ENCODE measurements around the gene SNED1.

Gene SNED1

DNA sequence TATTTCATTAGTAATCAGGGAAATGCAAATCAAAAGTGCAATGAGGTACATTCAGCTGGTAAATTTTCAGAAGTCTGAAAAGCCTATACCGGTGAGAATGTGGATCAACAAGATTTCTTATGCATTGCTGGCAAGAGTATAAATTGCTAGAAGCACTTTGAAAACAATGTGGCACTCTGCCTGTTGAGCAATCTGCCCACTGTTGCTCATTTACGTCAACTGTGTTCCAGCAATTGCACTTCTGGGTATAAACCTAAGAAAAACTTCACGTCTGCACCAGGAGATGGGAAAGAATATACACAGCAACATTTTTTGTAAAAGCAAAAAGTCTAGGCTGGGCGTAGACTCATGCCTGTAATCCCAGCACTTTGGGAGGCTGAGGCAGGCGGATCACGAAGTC is 62.9 kb downstream of the SNED1 start:
- Histone ChIP-seq H3K9me2 (replicated peaks; ENCODE audit: control insufficient read depth, low read length) (no peaks in the 10 kb centered on the region), H3K27me3 (ENCODE audit: control insufficient read depth, low read length) (peaks cover 9% of the 10 kb centered on the region; the same call in 1 of the 2 replicates), H3K9me3 (ENCODE audit: control insufficient read depth, insufficient read depth, low read length) (no peaks in the 10 kb centered on the region), H4K20me1 (ENCODE audit: control insufficient read depth, insufficient read depth, low read depth, low read length) (no peaks in the 10 kb centered on the region), H3K27ac (ENCODE audit: low read depth, low read length) (no peak overlapping the region), H3K79me2 (ENCODE audit: control insufficient read depth, low read length) (no peaks in the 10 kb centered on the region), H3F3A (ENCODE audit: control insufficient read depth, insufficient read depth) (peaks cover 14% of the 10 kb centered on the region), H3K4me2 (ENCODE audit: low read length) (no peak overlapping the region), H3K4me3 (ENCODE audit: low read length) (no peak overlapping the region), H3K4me1 (ENCODE audit: control insufficient read depth, low read length) (peaks cover 6% of the 10 kb centered on the region; the same call in 1 of the 2 replicates), H3K36me3 (ENCODE audit: control insufficient read depth, low read length) (no peaks in the 10 kb centered on the region)
- no peak for TF ChIP-seq EZH2phosphoT487 (IDR thresholded peaks at IDR 0.05; ENCODE audit: borderline replicate concordance, low read length)
- TF ChIP-seq CTCF (IDR thresholded peaks at IDR 0.05; ENCODE audit: low read depth, low read length, poor library complexity, severe bottlenecking) = no peak

- no peak overlapping the region for H3K27ac ChIP-seq (ENCODE audit: low read depth, low read length)
- peaks cover 14% of the 10 kb centered on the region for H3F3A ChIP-seq (ENCODE audit: control insufficient read depth, insufficient read depth)
- H3K4me2 ChIP-seq (ENCODE audit: low read length) = no peak overlapping the region
- no peaks in the 10 kb centered on the region for H3K79me2 ChIP-seq (ENCODE audit: control insufficient read depth, low read length)
- no peaks in the 10 kb centered on the region for H3K9me2 ChIP-seq (replicated peaks; ENCODE audit: control insufficient read depth, low read length)
- H4K20me1 ChIP-seq (ENCODE audit: control insufficient read depth, insufficient read depth, low read depth, low read length) = no peaks in the 10 kb centered on the region
- peaks cover 6% of the 10 kb centered on the region; the same call in 1 of the 2 replicates for H3K4me1 ChIP-seq (ENCODE audit: control insufficient read depth, low read length)
- H3K9me3 ChIP-seq (ENCODE audit: control insufficient read depth, insufficient read depth, low read length) = no peaks in the 10 kb centered on the region
- no peak overlapping the region for H3K4me3 ChIP-seq (ENCODE audit: low read length)
- no peak for TF ChIP-seq CTCF (IDR thresholded peaks at IDR 0.05; ENCODE audit: low read depth, low read length, poor library complexity, severe bottlenecking)
- TF ChIP-seq EZH2phosphoT487 (IDR thresholded peaks at IDR 0.05; ENCODE audit: borderline replicate concordance, low read length) = no peak
- no peaks in the 10 kb centered on the region for H3K36me3 ChIP-seq (ENCODE audit: control insufficient read depth, low read length)
- H3K27me3 ChIP-seq (ENCODE audit: control insufficient read depth, low read length) = peaks cover 9% of the 10 kb centered on the region; the same call in 1 of the 2 replicates
Observed at GRCh38 chr2:241062389-241063092, 64.1 kb downstream of the SNED1 start.

- H3K79me2 ChIP-seq (ENCODE audit: control insufficient read depth, low read length) = no peaks in the 10 kb centered on the region
- H3K9me3 ChIP-seq (ENCODE audit: control insufficient read depth, insufficient read depth, low read length) = no peaks in the 10 kb centered on the region
- H3K27ac ChIP-seq (ENCODE audit: low read depth, low read length) = no peak overlapping the region
- TF ChIP-seq CTCF (IDR thresholded peaks at IDR 0.05; ENCODE audit: low read depth, low read length, poor library complexity, severe bottlenecking) (no peak), EZH2phosphoT487 (IDR thresholded peaks at IDR 0.05; ENCODE audit: borderline replicate concordance, low read length) (no peak)
- H3K4me1 ChIP-seq (ENCODE audit: control insufficient read depth, low read length) = peaks cover 6% of the 10 kb centered on the region; the same call in 1 of the 2 replicates
- H3K9me2 ChIP-seq (replicated peaks; ENCODE audit: control insufficient read depth, low read length) = no peaks in the 10 kb centered on the region
- peaks cover 9% of the 10 kb centered on the region; the same call in 1 of the 2 replicates for H3K27me3 ChIP-seq (ENCODE audit: control insufficient read depth, low read length)
- no peak overlapping the region for H3K4me3 ChIP-seq (ENCODE audit: low read length)
- no peaks in the 10 kb centered on the region for H4K20me1 ChIP-seq (ENCODE audit: control insufficient read depth, insufficient read depth, low read depth, low read length)
- no peak overlapping the region for H3K4me2 ChIP-seq (ENCODE audit: low read length)
- peaks cover 10% of the 10 kb centered on the region for H3F3A ChIP-seq (ENCODE audit: control insufficient read depth, insufficient read depth)
- no peaks in the 10 kb centered on the region for H3K36me3 ChIP-seq (ENCODE audit: control insufficient read depth, low read length)
Observed at GRCh38 chr2:241063093-241063551, 64.7 kb downstream of the SNED1 start.

All from DOHH2 (cell line).